Right lobe of liver (tissue), 4 donors: ENCODE results near the gene BSG.

ENCODE experiments used
- POLR2A ChIP-seq: fragments of 450-650 bp; IDR thresholded peaks from one replicate; pipeline ENCODE4 v1.6.1; 2017; ENCODE audit warnings: antibody characterized with exemption, mild to moderate bottlenecking
- TF ChIP-seq, protein P1 (sequence below), 4 donors: fragments of 200-600 bp in 3 of 4; fragments of 450-650 bp in 1 of 4; IDR thresholded peaks; one replicate each; pipeline versions ENCODE4 v1.5.1 to v1.8.0; 2016 to 2022; ENCODE audit warnings: antibody characterized with exemption in 4 of 4, mild to moderate bottlenecking in 2 of 4
- donor health status: DM: no; HTN: no; CAD: no.
- donor health status: DM: no; HTN: no; CAD: no.
- donor health status: DM: no; HTN: yes; CAD: no.

DNA sequence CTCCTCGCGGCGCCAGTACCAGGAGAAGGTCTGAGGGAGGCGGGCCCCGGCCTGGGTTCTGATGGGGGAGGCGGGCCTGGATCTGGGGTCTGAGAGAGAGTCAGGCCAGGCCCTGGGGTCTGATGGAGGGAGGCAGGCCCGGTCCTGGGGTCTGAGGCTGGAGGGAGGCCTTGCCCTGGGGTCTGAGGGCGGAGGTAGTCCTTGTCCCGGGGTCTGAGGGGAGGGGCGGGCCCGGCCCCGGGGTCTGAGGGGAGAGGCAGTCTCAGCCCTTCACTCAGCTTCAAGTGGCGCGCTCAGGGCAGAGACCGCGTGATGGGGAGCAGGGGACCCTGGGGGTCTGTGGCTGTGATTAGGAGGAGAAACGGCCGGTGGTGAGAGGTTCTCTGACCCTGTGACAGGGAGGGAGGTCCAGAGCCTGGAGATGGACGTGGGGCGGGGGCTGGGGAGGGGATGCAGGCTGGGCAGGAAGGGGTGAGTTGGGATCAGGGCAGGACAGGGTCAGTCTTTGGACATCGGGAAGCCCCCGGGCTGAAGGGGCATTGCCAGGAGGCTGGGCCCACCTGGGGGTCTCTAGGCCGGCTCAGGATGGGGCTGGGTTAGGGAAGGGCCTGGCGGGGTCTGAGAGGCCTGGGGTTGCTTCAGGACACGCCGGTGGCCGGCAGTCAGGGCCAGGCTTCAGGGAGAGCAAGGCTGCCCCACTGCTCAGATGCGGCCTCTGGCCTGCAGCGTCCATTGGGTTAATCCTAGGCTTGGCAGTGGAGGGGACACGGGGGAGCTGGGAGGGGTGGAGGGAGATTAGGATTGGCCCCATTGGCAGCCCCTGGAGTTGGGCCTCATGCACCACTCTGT lies 36.0 kb downstream of the BSG start:
- no peak for TF ChIP-seq POLR2A
- TF ChIP-seq, protein P1, sequence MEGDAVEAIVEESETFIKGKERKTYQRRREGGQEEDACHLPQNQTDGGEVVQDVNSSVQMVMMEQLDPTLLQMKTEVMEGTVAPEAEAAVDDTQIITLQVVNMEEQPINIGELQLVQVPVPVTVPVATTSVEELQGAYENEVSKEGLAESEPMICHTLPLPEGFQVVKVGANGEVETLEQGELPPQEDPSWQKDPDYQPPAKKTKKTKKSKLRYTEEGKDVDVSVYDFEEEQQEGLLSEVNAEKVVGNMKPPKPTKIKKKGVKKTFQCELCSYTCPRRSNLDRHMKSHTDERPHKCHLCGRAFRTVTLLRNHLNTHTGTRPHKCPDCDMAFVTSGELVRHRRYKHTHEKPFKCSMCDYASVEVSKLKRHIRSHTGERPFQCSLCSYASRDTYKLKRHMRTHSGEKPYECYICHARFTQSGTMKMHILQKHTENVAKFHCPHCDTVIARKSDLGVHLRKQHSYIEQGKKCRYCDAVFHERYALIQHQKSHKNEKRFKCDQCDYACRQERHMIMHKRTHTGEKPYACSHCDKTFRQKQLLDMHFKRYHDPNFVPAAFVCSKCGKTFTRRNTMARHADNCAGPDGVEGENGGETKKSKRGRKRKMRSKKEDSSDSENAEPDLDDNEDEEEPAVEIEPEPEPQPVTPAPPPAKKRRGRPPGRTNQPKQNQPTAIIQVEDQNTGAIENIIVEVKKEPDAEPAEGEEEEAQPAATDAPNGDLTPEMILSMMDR (IDR thresholded peaks at IDR 0.05): no peak
